Ramos (cell line): ENCODE measurements around the gene RPL10.
"Not testable (repeated sequence)": the region's sequence is repeated elsewhere in the genome, so short reads cannot be mapped to it uniquely, and the experiment has no call there.

Experiments
- in situ Hi-C: fragments of 300-500 bp; cut with MboI; formaldehyde crosslinking; loops from one replicate; pipeline ENCODE4 v1.14.3; 2022; ENCODE audit warnings: low sequenced_read_pairs; ENCODE audit not compliant: unreplicated experiment

The RPL10 gene

DNA sequence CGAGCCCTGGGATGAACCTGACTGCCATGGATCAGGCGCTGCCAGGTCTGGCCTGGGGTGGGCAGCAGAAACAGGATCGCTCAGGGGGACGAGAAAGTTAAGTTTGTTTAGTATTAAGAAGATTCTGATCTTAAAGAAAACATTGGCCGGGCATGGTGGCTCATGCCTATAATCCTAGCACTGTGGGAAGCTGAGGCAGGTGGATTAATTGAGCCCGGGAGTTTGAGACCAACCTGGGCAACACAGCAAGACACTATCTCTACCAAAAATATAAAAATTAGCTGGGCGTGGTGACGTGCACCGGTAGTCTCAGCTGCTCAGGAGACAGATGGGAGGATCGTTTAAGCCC is 23.0 kb upstream of the RPL10 start:
- in situ Hi-C loops, result no loop called here

DNA sequence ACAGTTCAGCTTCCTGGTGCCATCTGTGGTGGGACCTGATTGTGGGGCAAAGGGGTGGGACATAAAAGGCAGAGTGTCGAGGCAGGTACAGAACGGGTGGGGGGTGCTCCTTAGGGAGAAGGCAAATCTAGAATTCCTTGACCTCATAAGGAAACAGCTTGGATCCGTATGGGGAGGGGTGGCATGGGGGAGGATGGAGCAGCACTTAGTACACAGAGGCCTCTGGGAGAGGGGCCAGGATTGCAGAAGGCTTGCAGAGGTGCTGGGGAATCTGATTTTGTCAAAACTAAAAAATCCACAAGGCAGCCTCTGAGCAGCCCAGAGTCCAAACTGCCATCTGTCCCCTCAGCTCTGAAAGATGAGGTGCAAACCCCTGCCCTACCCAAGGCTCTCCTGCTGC is 21.4 kb upstream of the RPL10 start:
- in situ Hi-C loops, result no loop called here

GRCh38 chrX:154378059-154378798 is 19.9 kb upstream of the RPL10 start:
- in situ Hi-C loops, result no loop called here

- in situ Hi-C loops, result no loop called here
Measured at GRCh38 chrX:154378799-154379568, 19.2 kb upstream of the RPL10 start, which contains the start of gene EMD. Gene EMD (plus strand): TSS chrX:154379295. CDS start chrX:154379485, 190 bp downstream.

DNA sequence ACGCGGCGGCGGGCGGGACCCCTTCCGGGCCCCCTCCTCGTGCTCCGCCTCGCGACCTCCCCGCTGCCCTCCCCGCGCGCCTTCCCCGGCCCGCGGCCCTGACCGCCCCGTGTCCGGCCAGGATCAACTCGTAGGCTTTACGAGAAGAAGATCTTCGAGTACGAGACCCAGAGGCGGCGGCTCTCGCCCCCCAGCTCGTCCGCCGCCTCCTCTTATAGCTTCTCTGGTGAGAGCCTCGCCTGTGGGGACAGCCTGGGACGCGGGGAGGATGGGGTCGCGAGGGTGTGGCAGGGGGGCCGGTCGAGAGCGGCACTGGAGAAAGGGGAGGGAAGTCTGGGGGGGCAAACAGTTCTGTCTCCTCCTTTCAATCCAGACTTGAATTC is 18.6 kb upstream of the RPL10 start:
- in situ Hi-C loops, result no loop called here

DNA sequence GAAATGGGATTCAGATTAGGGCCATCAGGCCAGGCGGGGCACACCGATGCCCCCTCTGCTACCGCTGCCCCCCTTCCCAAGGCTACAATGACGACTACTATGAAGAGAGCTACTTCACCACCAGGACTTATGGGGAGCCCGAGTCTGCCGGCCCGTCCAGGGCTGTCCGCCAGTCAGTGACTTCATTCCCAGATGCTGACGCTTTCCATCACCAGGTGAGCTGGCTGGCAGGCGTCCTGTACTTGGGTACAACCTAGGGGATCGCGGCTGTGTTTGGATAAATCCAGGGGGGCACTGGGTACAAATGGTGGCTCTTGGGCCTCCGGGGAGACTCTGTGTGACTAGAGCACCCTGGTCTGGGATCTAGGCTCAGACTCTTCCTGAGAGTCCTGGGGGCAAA is 18.0 kb upstream of the RPL10 start:
- in situ Hi-C loops, result no loop called here

GRCh38 chrX:154380787-154381186 is 17.4 kb upstream of the RPL10 start:
- in situ Hi-C loops, result no loop called here

DNA sequence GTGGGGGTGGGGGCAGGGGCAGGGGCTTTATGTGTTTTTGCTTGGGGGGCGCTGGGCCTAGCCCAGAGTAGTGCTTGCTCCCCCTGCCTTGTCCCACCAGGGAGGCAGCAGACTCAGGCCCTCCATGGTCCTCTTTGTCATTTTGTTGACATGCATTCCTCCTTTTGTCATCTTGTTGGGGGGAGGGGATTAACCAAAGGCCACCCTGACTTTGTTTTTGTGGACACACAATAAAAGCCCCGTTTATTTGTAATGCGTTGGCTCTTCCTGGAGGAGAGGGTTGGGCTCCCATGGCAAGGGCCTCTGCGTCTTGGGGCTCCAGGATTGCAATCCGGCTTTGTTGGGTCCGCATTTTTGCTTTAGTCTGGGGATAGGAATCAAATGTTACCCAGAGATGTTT is 16.9 kb upstream of the RPL10 start:
- in situ Hi-C loops, result no loop called here

DNA sequence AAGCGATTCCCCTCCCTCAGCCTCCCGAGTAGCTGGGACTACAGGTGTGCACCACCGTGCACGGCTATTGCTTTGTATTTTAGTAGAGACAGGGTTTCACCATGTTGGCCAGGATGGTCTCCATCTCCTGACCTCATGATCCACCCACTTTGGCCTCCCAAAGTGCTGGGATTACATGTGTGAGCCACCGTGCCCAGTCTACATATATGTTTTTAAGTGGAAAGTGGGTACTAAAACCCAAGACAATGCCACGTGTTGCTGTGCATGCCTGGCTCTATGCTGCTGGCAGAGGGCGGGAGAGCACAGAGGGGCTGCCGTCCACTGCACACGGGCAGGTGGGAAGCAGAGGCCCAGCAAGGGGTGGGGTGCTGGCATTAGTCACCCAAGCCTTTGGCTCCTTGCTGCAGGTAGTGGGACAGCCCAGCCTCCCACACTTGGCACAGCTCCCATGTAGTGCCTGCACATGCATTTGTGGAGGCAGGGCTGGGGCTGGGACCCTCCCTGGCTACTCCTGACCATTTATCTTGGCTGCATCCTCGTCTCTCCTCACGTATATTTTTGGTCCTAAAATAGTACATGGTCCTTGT is 15.6 kb upstream of the RPL10 start:
- in situ Hi-C loops, result no loop called here

DNA sequence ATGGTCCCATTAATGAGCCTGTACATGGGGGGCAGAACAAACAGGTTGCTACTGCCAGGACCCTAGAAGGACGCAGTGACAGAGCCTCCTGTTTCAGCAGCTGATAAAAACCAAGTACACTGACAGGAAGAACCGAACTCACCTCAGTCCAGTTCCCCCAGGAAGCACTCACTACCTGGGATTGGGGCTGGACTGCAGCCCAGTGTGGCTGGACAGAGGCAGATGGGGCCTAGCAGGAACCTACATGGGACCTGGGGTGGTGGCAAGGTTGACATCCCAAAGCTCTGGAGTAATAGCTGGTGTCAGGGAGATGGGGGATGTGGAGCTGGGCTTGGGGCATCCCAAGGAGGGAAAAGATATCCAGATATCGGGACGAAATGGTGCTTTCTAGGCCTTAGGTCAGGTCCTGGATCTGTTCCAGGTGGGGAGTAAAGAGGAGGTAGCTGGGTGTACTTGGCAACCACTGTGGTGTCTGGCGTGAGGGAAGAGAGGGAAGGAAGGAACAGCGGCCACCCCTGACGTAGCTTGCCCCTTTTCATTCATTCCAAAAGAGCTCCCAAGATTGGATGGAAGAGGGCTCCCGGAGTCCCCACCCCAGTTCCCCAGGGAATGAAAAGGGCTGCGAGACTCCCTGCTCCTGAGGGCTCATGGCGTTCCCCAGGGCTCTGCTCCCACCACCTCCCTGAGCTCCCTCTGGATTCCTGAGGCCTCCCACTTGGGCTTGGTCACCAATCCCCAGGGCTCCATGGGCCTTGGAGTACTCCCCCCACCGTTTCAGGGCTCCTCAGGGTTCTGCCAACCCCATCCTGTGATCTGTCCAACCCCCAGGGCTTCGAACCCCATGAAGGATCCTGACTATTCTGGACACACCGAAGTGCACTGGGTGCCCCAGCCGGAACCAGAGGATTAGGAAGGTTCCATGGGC is 14.6 kb upstream of the RPL10 start:
- in situ Hi-C loops, result no loop called here

DNA sequence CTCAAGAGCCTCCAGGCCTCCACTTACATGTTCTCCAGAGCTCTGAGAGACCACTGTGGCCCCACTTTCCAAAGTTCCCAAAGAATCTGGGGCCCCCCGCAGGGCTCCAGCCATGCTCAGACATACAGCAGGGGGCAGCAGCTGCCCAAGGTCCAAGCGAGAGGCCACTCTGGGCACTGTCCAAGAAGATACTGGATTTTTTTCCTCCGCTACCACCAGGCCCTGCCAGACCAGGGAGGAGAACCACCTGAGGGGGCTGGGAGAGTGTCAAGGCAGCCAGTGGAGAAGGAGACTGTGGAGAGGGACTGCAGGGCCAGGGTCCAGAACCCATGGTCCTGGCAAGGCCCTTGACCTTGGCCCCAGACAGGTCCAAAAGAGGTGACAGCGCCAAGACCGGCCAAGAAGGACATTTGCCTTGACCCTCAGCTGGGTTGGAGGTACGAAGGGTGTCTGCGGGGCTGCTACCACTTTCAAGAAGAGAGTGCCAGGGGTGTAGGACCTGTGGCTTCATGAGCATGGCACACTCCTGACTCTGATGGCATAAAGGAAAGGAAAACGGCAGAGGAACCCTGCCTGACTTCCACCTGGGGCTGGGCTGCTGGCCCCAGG is 13.8 kb upstream of the RPL10 start:
- in situ Hi-C loops, result no loop called here

DNA sequence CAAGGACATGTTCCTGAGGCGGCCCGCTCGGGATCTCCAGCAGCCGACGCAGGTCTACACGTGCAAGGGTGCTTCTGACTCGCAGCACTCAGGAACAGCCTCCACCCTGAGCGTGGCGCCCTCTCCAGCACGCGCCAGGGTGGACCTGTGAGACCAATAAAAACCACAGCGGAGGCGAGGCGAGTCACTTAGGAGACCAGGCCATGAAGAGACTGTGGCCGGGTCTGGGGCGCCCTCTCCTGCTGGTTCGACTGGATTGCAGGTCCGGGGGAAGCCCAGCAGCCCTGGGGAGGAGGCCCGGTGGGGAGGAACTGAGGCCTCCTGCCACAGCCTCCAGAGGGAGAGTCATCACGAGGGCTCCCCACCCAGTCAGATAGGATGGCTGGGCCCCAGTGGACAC is 10.1 kb upstream of the RPL10 start:
- in situ Hi-C loops, result not testable (repeated sequence)

GRCh38 chrX:154388649-154389048 is 9.5 kb upstream of the RPL10 start:
- in situ Hi-C loops, result not testable (repeated sequence)

DNA sequence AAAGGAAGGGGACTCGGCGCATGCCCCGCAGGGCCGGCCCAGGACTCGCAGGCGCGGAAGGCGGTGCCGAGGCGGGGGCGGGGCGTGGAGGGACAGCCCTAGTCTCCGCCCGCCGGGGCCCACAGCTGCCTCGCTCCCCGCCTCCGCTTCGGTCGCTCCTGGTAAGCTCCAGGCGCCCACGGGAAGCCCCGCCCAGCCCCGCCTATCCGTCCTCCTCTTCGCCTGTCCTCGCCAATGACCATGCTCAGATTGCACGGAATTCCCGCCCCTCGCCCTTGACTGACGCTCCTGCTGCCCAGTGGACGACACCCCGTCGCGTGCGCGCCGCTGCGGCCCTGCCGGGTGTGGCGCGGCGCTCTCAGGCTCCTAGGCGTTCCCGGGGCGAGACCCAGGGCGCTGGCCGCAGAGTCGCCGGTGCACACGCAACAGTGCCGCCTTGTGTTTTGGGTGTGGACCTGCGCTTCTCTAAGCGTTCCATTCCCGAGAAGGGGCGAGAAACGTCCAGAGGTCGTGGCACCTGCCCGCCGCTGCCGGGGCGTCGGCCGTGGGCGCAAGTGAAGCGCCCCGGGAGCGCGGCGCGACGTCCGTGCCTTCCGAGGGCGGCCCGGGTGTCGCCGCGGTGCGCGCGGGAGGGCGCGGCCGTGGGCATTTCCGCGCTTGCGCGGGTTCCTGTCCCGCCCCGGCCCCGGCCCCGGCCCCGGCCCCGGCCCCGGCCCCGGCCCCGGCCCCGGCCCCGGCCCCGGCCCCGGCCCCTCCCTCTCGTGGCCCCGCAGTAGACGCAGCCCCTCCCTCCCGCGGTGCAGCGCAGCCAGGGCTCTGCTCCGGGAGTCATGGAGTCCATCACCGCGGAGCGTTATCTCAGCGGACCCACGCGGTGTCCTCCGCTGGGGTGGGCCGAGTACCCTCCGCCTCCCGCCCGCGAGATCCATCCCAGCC is 8.1 kb upstream of the RPL10 start:
- in situ Hi-C loops, result not testable (repeated sequence)

- in situ Hi-C loops, result not testable (repeated sequence)
Measured at GRCh38 chrX:154396363-154396762, 1.8 kb upstream of the RPL10 start.

GRCh38 chrX:154396973-154397887 is 947 bp upstream of the RPL10 start:
- in situ Hi-C loops, result no loop called here

- in situ Hi-C loops, result no loop called here
Measured at GRCh38 chrX:154398668-154399526, 720 bp downstream of the RPL10 start.
